ENCODE data around the gene MOB2.

GRCh38 chr11:1523077-1523476 lies 36.5 kb upstream of the MOB2 start:
- TF ChIP-seq CTCF (IDR thresholded peaks at IDR 0.05): no peak
- TF ChIP-seq EP300 (IDR thresholded peaks at IDR 0.05): no peak

Measured in ovary (tissue), 3 donors.